Astrocyte (in vitro differentiated cells and primary cell): ENCODE data around the gene MRPS9. TPM values are rescaled to one million over a fixed set of nuclear protein-coding genes. Genes with fewer than 3 reads are reported as not detected.

Experiments
- DNase-seq: peaks from one replicate; pipeline ENCODE4 v3.0.0-alpha.2; 2010; ENCODE audit warnings: low read depth
- FAIRE-seq: peaks from 2 replicates; lab custom pipeline; 2011; peaks lifted over from hg19 to GRCh38; lab: Jason Lieb, UNC
- H2AFZ ChIP-seq: 2 replicates; pipeline ENCODE4 v1.6.0; 2012; ENCODE audit warnings: low read depth, low read length, inconsistent platforms
- H3K27ac ChIP-seq: 2 replicates; pipeline ENCODE4 v1.5.1; 2011; ENCODE audit warnings: low read depth, low read length, inconsistent platforms
- H3K27me3 ChIP-seq: 2 replicates; pipeline ENCODE4 v1.6.0; 2011; ENCODE audit warnings: low read length, inconsistent platforms; ENCODE audit not compliant: insufficient read depth
- H3K36me3 ChIP-seq: 2 replicates; pipeline ENCODE4 v1.5.1; 2011; ENCODE audit warnings: low read length, inconsistent platforms; ENCODE audit not compliant: insufficient read depth
- H3K4me1 ChIP-seq: 2 replicates; pipeline ENCODE4 v1.5.1; 2011; ENCODE audit warnings: low read length, inconsistent platforms; ENCODE audit not compliant: insufficient read depth
- H3K4me2 ChIP-seq: 2 replicates; pipeline ENCODE4 v1.6.0; 2012; ENCODE audit warnings: low read length, inconsistent platforms
- H3K4me3 ChIP-seq: 2 replicates; pipeline ENCODE4 v1.5.1; 2011; ENCODE audit warnings: low read depth, mild to moderate bottlenecking, low read length, inconsistent platforms; ENCODE audit not compliant: insufficient read depth
- H3K79me2 ChIP-seq: 2 replicates; pipeline ENCODE4 v1.6.0; 2012; ENCODE audit warnings: mild to moderate bottlenecking, low read length, inconsistent platforms; ENCODE audit not compliant: insufficient read depth
- H3K9ac ChIP-seq: 2 replicates; pipeline ENCODE4 v1.6.0; 2012; ENCODE audit warnings: mild to moderate bottlenecking, low read length, inconsistent platforms
- H3K9me3 ChIP-seq: 2 replicates; pipeline ENCODE4 v1.5.1; 2012; ENCODE audit warnings: low read depth, mild to moderate bottlenecking, low read length, inconsistent platforms; ENCODE audit not compliant: insufficient read depth
- H4K20me1 ChIP-seq: 2 replicates; pipeline ENCODE4 v1.6.0; 2012; ENCODE audit warnings: low read length, inconsistent platforms; ENCODE audit not compliant: insufficient read depth
- H3K27ac Mint-ChIP-seq: one replicate; pipeline ENCODE4 v1.8.0; 2021; ENCODE audit warnings: mild to moderate bottlenecking, mixed read lengths; ENCODE audit not compliant: unreplicated experiment
- H3K27me3 Mint-ChIP-seq: one replicate; pipeline ENCODE4 v1.8.0; 2021; ENCODE audit warnings: low read depth, mixed read lengths; ENCODE audit not compliant: unreplicated experiment
- H3K36me3 Mint-ChIP-seq: one replicate; pipeline ENCODE4 v1.8.0; 2021; ENCODE audit warnings: low read depth, mixed read lengths; ENCODE audit not compliant: unreplicated experiment
- H3K4me1 Mint-ChIP-seq: one replicate; pipeline ENCODE4 v1.8.0; 2021; ENCODE audit warnings: low read depth, mixed read lengths; ENCODE audit not compliant: unreplicated experiment
- H3K4me3 Mint-ChIP-seq: one replicate; pipeline ENCODE4 v1.8.0; 2021; ENCODE audit warnings: mild to moderate bottlenecking, moderate library complexity, mixed read lengths; ENCODE audit not compliant: unreplicated experiment
- H3K9me3 Mint-ChIP-seq: one replicate; pipeline ENCODE4 v1.8.0; 2021; ENCODE audit warnings: mild to moderate bottlenecking, mixed read lengths; ENCODE audit not compliant: unreplicated experiment
- EZH2 ChIP-seq: IDR thresholded peaks from 2 replicates; pipeline ENCODE4 v1.6.1; 2012; ENCODE audit warnings: mild to moderate bottlenecking, low read length, inconsistent platforms; ENCODE audit not compliant: insufficient read depth
- total RNA-seq: library from RNA; stranded (reverse); gene quantifications from 2 replicates; pipeline ENCODE4 v1.2.1, GENCODE V29; 2021
- TF ChIP-seq, protein P1 (sequence below): IDR thresholded peaks from 2 replicates; pipeline ENCODE4 v1.5.1; 2011; ENCODE audit warnings: low read depth, mild to moderate bottlenecking, inconsistent platforms, low read length, moderate library complexity; ENCODE audit not compliant: insufficient read depth

Gene MRPS9
- total RNA-seq, 1 donor from 2014 or later, result 32.3 TPM

DNA sequence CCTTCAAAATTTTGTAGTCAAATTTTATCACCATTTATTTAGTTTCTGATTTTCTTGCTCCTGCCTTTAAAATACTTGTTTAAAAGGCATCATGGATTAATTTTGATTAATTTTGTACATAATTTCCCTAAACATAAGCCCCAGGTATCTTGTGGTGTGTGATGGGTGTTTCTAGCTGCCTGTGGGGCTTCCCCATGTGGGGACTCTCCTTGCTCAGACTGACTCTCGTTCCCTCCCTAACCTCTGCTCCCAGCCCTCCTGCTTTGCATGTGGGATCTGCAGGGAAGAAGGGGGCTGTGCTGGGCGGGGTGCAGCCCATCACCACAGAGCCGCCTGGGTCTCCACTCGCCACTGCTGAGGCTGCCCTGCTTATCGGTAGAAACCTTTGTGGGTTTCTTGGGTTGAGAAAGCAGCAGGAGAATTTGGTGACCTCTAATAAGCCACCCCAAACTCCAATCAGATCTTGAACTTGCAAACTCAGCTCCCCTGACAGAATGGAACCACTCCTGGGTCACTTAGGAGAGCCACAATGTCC lies 72.5 kb downstream of the MRPS9 start:
- Mint-ChIP-seq H3K4me1 (peaks cover 2% of the 10 kb centered on the region), H3K36me3 (peaks cover 9% of the 10 kb centered on the region), H3K27me3 (no peaks in the 10 kb centered on the region), H3K9me3 (peaks cover 2% of the 10 kb centered on the region), H3K4me3 (no peak overlapping the region), H3K27ac (no peak overlapping the region)
- FAIRE-seq (no peak), DNase-seq (no peak)
- no peaks in the 10 kb centered on the region for H3K4me1 ChIP-seq
- H3K36me3 ChIP-seq, result no peaks in the 10 kb centered on the region
- no peaks in the 10 kb centered on the region for H3K27me3 ChIP-seq
- no peaks in the 10 kb centered on the region for H4K20me1 ChIP-seq
- no peak overlapping the region for H2AFZ ChIP-seq
- no peak overlapping the region for H3K4me3 ChIP-seq
- no peaks in the 10 kb centered on the region for H3K9me3 ChIP-seq
- no peaks in the 10 kb centered on the region for H3K79me2 ChIP-seq
- H3K27ac ChIP-seq, result no peak overlapping the region
- TF ChIP-seq, protein P1, sequence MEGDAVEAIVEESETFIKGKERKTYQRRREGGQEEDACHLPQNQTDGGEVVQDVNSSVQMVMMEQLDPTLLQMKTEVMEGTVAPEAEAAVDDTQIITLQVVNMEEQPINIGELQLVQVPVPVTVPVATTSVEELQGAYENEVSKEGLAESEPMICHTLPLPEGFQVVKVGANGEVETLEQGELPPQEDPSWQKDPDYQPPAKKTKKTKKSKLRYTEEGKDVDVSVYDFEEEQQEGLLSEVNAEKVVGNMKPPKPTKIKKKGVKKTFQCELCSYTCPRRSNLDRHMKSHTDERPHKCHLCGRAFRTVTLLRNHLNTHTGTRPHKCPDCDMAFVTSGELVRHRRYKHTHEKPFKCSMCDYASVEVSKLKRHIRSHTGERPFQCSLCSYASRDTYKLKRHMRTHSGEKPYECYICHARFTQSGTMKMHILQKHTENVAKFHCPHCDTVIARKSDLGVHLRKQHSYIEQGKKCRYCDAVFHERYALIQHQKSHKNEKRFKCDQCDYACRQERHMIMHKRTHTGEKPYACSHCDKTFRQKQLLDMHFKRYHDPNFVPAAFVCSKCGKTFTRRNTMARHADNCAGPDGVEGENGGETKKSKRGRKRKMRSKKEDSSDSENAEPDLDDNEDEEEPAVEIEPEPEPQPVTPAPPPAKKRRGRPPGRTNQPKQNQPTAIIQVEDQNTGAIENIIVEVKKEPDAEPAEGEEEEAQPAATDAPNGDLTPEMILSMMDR, result no peak
- no peak for TF ChIP-seq EZH2
- H3K4me2 ChIP-seq, result no peak overlapping the region
- H3K9ac ChIP-seq, result no peak overlapping the region

DNA sequence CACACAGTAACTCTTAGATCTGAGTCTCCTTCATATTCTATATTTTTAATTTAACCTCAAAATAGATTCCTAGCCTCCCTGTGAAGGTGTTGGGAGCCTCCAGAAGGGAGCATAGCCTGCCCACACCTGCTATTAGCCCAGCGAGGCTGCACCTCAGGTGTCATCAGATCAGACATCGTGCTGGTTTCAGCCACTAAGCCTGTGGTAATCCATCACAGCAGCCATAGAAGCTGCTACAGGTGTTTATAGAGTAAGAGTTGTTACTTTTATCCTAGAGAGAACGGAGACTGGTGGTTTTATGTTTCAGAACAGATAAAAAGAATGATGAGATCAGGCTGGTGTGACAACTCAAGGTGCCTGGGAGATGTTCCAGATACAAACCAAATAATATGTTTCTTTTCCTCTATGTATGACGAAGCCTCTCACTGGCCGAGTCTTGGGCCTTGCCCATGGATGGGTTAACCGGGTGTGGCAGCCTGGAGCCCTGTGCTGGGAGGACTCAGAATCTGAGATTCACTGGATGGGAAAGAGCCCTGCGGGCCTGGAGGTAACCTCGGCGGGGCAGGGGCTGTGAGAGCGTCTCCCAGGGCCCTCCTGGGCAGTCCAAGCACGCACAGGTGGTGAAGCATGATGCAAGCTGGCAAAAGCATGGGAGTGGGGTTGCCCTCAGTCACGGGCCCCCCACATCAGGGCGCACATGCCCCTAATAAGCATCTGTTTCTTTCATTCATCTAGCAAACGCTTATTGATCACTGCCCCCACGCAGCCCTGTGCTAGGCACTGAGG lies 73.7 kb downstream of the MRPS9 start:
- no peak overlapping the region for H3K4me3 Mint-ChIP-seq
- Histone ChIP-seq H3K4me1 (no peaks in the 10 kb centered on the region), H3K36me3 (no peaks in the 10 kb centered on the region), H3K27ac (no peak overlapping the region), H3K4me3 (no peak overlapping the region), H4K20me1 (no peaks in the 10 kb centered on the region), H3K4me2 (no peak overlapping the region), H3K9me3 (no peaks in the 10 kb centered on the region), H3K27me3 (no peaks in the 10 kb centered on the region), H2AFZ (no peak overlapping the region), H3K9ac (no peak overlapping the region), H3K79me2 (no peaks in the 10 kb centered on the region)
- peaks cover 7% of the 10 kb centered on the region for H3K36me3 Mint-ChIP-seq
- no peak overlapping the region for H3K27ac Mint-ChIP-seq
- TF ChIP-seq, protein P1, result no peak
- no peak for TF ChIP-seq EZH2
- no peak for DNase-seq
- H3K4me1 Mint-ChIP-seq, result peaks cover 2% of the 10 kb centered on the region
- FAIRE-seq, result no peak
- H3K27me3 Mint-ChIP-seq, result no peaks in the 10 kb centered on the region
- peaks cover 2% of the 10 kb centered on the region for H3K9me3 Mint-ChIP-seq

DNA sequence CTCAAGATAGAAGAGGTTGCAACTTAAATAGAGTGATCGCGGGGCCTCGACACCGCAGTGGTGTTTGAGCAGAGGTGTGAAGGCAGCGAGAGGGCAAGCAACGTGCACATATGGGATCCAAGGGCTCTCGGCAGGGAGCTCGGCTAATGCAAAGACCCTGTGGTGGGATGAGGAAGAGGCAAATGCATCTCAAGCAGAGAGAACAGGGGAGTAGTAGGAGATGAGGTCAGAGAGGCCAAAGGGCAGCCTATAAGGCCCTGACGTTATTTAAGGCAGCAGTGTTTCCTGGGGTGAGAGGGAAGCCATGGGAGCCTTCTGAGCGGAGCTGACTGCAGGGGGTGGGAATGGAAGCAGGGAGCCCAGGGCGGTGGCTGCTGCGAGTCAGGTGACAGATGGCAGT lies 74.5 kb downstream of the MRPS9 start:
- Histone ChIP-seq H3K4me1 (no peaks in the 10 kb centered on the region), H3K79me2 (no peaks in the 10 kb centered on the region), H3K27ac (no peak overlapping the region), H3K9me3 (no peaks in the 10 kb centered on the region), H3K36me3 (no peaks in the 10 kb centered on the region), H3K9ac (no peak overlapping the region), H3K4me3 (no peak overlapping the region), H3K27me3 (no peaks in the 10 kb centered on the region), H3K4me2 (no peak overlapping the region), H2AFZ (no peak overlapping the region), H4K20me1 (no peaks in the 10 kb centered on the region)
- Mint-ChIP-seq H3K4me3 (no peak overlapping the region), H3K9me3 (peaks cover 2% of the 10 kb centered on the region), H3K27me3 (peaks cover 3% of the 10 kb centered on the region), H3K36me3 (peaks cover 7% of the 10 kb centered on the region), H3K4me1 (peaks cover 2% of the 10 kb centered on the region), H3K27ac (no peak overlapping the region)
- DNase-seq (no peak), FAIRE-seq (no peak)
- TF ChIP-seq, protein P1, result no peak
- TF ChIP-seq EZH2, result no peak
